Measurements from ENCODE around the gene ADGB.

GRCh38 chr6:146864885-146865284 lies 266.1 kb downstream of the ADGB start:
- TF ChIP-seq ZBTB33 (IDR thresholded peaks at IDR 0.05; ENCODE audit: extremely low read depth, insufficient replicate concordance, low read length) (no peak), CTCF (IDR thresholded peaks at IDR 0.05 in 2 of 3, conservative IDR thresholded peaks at IDR 0.05 in 1 of 3; ENCODE audit: borderline replicate concordance in 1 of 3, insufficient read depth in 1 of 3, low read depth in 2 of 3, low read length in 2 of 3) (no peak), POLR2A (IDR thresholded peaks at IDR 0.05; ENCODE audit: borderline replicate concordance, extremely low read depth, insufficient read depth, insufficient read length) (no peak), TCF7L2 (IDR thresholded peaks at IDR 0.05; ENCODE audit: borderline replicate concordance, extremely low read depth, insufficient read depth, insufficient read length) (no peak), ZFX (IDR thresholded peaks at IDR 0.05) (no peak), SRF (IDR thresholded peaks at IDR 0.05; ENCODE audit: low read depth) (no peak), POLR2AphosphoS5 (IDR thresholded peaks at IDR 0.05; ENCODE audit: low read depth, low read length) (no peak), EZH2 (IDR thresholded peaks at IDR 0.05) (no peak)
- TF ChIP-seq, protein P1, sequence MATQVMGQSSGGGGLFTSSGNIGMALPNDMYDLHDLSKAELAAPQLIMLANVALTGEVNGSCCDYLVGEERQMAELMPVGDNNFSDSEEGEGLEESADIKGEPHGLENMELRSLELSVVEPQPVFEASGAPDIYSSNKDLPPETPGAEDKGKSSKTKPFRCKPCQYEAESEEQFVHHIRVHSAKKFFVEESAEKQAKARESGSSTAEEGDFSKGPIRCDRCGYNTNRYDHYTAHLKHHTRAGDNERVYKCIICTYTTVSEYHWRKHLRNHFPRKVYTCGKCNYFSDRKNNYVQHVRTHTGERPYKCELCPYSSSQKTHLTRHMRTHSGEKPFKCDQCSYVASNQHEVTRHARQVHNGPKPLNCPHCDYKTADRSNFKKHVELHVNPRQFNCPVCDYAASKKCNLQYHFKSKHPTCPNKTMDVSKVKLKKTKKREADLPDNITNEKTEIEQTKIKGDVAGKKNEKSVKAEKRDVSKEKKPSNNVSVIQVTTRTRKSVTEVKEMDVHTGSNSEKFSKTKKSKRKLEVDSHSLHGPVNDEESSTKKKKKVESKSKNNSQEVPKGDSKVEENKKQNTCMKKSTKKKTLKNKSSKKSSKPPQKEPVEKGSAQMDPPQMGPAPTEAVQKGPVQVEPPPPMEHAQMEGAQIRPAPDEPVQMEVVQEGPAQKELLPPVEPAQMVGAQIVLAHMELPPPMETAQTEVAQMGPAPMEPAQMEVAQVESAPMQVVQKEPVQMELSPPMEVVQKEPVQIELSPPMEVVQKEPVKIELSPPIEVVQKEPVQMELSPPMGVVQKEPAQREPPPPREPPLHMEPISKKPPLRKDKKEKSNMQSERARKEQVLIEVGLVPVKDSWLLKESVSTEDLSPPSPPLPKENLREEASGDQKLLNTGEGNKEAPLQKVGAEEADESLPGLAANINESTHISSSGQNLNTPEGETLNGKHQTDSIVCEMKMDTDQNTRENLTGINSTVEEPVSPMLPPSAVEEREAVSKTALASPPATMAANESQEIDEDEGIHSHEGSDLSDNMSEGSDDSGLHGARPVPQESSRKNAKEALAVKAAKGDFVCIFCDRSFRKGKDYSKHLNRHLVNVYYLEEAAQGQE (IDR thresholded peaks at IDR 0.05; ENCODE audit: low read depth) = no peak

All from HCT116 (cell line).